DMS 273 (cell line): ENCODE data around the gene TAF6L.
"Not testable (repeated sequence)": the region's sequence is repeated elsewhere in the genome, so short reads cannot be mapped to it uniquely, and the experiment has no call there.

Source experiments
- DNase-seq: peaks from one replicate; lab custom pipeline; 2025; ENCODE audit not compliant: unreplicated experiment; lab: John Stamatoyannopoulos, UW

TAF6L gene

DNA sequence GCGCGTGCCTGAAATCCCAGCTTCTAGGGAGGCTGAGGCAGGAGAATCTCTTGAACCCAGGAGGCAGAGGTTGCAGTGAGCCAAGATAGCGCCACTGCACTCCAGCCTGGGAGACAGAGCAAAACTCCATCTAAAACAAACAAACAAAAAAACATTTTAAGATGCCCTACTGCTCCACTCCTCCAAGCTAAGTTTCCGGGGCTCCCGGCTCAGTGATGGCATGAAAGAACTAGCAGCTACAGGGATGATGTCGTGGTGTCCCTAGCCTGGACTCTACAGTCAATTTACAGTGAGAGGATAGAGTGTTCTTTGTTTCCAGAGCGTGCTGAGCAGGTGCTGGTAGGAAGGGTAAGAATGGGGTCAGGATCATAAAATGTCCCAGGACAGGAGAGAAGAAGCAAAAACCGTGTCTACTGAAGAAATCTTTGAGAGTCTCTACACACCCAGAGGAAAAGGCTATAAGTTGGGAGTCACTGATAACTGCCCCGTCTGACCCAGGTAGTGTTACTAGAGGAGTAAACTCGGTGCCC is 16.0 kb upstream of the TAF6L start:
- no peak for DNase-seq

DNA sequence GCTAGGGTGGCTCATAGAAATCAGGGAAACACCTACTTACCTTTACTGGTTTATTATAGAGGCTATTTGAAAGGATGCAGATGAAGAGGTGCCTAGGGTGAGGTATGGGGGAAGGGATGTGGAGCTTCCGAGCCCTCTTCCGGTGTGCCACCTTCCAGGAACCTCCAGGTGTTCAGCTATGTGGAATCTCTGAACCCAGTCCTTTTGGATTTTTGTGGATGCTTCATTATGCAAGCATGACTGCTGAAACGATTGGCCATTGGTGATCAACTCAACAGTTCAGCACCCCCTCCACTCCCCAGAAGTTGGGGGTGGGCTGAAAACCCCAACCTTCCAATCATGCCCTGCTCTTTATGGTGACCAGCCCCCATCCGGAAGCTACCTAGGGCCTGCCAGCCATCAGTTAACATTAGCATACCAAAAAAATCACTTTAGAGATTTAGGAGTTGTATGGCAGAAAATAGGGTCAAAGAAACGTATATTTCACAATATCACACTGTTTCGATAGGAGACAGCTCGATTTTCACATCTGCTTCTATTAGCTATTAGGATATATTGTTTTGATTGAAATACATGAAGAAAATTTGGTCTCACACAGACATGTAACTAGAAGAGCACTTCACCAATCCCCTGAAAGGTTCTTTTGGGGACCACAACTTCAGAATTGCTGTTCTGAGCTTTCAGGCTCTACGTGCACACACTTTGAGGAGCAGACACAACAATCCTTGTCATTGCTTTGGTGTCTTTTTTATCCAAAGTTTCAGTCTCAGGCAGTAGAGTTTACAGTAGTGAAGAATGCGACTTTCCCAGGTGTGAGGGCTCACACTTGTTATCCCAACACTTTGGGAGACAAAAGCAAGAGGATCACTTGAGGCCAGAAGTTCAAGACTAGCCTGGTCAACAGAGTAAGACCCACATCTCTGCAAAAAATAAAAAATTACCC is 13.1 kb upstream of the TAF6L start:
- DNase-seq: no peak

DNA sequence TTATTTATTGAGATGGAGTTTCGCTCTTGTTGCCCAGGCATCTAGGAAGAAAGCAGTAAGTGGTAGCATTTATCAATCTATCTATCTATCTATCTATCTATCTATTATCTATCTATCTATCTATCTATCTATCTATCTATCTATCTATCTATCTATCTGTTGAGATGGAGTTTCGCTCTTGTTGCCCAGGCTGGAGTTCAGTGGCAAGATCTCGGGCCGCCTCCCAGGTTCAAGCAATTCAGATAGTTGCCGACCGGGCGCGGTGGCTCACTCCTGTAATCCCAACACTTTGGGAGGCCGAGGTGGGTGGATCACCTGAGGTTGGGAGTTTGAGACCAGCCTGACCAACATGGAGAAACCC is 10.3 kb upstream of the TAF6L start:
- DNase-seq: not testable (repeated sequence)

DNA sequence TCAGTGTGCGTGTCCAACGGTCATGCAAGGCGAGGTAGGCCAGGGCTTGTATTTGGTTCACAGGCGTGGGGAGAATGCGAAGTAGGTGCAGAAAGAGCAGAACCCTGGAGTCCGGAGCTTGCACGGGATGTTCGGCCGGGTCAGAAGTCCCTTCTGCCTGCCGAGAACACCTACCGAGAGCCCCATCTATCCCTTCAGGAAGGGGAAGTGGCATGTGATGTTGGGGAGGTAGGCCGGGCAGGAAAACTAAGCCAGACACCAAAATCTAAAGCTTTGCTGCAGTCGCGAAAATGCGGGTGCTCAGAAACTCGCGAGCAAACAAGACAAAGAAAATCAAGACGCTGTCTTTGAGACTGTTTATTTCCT is 435 bp upstream of the TAF6L start:
- DNase-seq: no peak

DNA sequence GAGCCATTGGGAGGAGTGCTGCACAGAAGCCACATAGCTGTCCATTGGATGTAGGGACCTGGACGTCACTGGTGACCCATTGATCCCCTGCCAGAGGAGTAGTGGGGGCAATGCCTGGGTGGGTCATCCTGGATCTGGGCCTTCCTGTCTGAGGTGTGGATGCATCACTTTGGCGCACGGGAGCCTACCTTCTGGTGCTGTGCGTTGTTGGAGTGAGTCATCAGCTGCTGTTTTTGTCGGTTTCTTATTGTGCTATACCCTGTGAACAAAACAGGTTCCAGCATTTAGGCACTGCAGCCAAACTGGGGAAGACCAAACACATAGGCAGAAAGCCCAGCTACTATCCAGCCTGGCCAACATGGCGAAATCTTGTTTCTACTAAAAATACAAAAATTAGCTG is 3.2 kb downstream of the TAF6L start:
- no peak for DNase-seq

DNA sequence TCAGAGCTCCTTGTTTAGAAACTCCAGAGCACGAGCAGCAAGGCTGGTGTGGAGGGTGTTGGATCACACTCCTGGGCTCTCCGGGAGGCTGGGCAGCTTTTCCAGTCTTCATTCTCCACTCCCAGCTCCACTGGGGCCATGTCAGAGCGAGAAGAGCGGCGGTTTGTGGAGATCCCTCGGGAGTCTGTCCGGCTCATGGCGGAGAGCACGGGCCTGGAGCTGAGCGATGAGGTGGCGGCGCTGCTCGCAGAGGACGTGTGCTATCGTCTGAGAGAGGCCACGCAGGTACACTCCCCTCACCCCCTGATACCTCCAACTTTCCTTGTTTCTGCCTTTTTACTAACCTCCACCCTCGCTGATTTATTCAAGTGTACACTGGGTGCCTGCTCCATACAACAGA is 4.5 kb downstream of the TAF6L start:
- no peak for DNase-seq

DNA sequence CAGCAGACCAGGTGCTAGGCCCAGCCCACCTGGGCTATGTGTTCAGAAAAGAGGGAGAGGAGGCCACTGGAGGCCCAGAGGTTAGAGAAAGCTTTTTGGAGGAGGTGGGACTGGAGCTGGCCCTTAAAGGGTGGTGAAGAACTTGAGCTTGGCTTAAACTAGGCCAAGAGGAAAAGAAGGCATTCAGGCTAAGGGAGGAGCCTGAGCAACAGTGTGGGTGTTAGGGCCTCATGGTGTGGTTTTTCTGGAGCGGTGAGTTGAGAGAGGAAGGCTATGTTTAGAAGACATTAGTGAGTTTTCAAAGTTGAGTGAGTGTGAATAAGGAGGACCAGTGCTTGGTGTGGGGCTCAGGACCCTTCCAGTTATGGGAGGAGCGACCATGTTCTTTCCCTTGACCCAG is 6.2 kb downstream of the TAF6L start:
- DNase-seq: no peak

DNA sequence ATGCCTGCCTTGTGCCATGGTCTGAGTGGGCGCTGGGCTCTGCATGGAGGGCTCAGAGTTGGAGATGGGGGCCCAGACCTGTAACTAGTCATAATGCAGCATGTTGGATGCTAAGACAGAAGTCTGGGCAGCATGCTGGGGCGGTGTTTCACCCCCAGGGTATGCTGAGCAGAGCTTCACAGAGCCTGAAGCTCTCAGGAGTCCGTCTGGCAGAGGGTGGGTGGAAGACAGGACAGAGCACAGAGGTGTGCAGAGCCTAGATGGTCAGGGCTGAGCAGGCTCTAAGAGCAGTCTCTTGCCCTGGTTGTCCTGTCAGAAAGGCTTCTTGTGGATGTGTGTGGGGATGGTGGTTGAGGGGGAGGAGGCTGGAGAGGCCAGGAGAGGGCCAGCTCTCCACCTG is 7.2 kb downstream of the TAF6L start:
- DNase-seq: no peak

DNA sequence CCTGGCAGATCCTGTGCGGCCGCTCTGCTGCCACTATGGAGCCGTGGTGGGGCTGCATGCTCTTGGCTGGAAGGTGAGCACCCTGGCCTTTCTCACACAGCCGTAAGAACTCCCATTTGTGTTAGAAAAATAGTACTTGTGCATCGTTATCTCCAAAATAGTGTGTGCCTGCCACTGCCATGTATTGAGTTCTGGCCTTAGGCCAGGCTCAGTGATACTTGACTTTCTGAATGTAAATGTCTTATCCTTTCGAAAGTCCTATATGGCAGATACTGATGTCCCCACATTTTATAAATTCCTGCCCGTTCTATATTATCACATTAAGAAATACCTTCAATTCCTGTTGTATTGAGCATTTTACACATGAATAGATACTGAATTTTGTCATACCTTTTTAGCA is 11.6 kb downstream of the TAF6L start:
- no peak for DNase-seq

DNA sequence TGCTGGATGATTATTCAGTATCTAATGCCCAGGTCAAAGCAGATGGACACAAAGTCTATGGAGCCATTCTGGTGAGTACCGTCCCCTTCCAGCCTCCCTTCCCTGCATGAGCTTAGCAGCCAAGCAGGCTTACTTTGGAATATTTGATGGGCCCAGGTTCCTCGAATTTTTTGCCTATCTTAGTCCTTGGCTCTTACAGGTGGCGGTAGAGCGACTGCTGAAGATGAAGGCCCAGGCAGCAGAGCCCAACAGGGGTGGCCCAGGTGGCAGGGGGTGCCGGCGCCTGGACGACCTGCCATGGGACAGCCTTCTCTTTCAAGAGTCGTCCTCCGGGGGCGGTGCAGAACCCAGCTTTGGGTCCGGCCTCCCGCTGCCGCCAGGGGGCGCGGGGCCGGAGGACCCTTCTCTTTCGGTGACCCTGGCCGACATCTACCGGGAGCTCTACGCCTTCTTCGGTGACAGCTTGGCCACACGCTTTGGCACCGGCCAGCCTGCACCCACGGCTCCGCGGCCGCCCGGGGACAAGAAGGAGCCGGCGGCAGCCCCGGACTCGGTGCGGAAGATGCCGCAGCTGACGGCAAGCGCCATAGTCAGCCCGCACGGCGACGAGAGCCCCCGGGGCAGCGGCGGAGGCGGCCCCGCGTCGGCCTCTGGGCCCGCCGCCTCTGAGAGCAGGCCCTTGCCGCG is 15.3 kb downstream of the TAF6L start:
- DNase-seq: peak; percentile 90

DNA sequence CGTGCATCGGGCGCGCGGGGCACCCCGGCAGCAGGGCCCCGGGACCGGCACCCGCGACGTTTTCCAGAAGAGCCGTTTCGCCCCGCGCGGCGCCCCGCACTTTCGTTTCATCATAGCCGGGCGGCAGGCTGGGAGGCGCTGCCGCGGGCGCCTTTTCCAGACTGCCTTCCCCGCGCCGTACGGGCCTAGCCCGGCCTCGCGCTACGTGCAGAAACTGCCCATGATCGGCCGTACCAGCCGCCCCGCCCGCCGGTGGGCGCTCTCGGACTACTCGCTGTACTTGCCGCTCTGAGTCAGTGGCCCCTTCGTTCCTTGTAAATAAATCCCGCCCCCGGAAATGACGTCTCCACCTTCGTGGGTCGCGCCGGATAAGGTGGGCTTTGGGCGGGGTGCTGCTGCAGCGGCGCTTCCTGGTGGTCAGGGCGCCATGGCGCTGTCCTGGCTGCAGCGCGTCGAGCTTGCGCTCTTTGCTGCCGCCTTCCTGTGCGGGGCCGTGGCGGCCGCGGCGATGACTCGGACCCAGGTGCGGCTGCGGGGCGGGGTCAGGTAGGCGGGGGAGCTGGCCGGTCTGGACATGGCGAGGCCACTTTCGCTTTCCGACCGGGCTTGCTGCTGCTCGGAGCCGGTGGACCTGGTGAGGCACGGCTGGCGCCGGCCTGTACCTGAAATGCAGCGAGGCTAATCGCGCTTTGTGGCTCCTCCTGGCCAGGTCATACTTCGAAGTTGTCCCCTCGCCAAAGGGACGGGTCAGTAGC is 16.0 kb downstream of the TAF6L start, which contains the start of gene TMEM179B:
TSS of gene TMEM179B (plus strand) at position 398 of the 755 bp plus-strand sequence. CDS start at position 428, 30 bp downstream.
- DNase-seq: peak; percentile 98

DNA sequence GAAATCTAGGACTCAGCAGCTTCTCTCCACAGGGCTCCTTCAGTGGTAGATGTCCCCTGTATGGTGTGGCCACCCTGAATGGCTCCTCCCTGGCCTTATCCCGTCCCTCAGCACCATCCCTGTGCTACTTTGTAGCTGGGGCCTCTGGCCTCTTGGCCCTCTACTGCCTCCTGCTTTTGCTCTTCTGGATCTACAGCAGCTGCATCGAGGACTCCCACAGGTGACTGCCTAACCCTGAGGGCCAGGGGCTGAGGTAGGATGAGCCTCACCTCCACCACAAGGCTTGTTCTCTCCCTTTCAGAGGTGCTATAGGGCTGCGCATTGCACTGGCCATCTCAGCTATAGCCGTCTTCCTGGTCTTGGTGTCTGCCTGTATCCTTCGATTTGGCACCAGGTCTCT is 17.8 kb downstream of the TAF6L start:
- DNase-seq: no peak

DNA sequence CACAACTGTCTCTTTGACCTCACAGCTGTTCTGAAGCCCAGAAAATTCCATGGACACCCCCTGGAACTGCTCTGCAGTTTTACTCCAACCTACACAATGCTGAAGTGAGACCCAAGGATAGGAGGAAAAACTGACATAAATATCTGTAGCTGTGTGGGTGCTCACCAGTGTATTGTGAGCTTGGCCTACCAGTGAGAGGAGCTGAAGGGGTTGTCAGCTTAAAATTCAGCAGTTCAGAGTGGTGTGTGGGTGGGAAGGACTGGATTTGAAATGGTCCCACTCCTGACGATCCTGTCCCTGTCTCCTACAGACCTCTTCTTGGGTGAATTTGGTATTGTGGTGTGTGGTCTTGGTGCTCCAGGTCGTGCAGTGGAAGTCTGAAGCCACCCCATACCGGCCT is 18.4 kb downstream of the TAF6L start:
- DNase-seq: no peak

DNA sequence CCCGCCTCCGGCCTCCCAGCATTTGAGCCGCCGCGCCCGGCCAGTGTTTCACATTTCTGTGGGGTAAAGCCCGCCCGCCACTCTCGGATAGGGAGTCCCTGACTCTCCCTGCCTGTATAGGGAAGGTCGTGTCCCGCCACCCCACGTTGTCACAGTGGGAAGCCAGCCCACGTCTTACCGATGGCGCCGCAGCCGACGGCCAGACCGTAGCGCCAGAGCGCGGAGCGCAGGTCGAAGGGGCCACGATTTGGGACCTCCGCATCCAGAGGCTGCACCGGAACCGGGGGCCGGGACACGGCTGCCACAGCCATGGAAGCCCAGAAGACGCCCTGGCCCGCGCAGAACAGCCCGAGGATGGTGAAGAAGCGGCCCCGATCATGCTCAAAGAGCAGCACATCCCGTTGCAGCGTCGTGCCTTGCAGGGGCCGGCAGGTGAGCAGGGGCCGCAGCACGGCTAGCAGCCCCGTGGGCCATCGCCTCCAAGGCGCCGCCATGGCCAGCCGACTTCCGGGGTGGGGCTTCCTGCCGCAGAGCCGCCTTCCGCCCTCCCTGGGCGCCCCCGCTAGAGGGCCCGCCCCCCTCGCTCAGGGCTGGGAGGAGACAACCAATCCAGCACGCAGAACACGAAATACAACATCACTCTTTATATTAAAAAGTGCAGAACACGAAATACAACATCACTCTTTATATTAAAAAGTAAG is 20.5 kb downstream of the TAF6L start, which contains the start of gene TMEM223:
TSS of gene TMEM223 (minus strand) at position 506 of the 701 bp plus-strand sequence. CDS start at position 494, 12 bp downstream.
- peak; percentile 89 for DNase-seq

DNA sequence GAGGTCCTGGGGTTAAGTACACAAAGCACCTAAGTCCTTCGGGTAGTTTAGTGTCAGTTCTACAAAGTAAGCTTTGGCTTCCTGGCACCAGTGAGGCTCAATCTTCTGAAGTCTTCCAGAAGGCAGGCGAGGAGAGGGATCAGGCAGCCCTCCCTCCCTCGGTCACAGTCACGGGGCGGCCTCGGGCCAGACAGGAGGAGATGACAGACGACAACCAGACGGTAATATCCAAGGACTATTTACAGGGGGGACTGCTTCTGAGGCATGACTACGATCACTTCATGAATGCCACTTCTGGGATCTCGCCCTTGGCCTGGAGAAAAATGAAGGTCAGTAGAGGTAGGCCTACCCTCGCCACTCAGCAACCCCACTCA is 21.0 kb downstream of the TAF6L start:
- peak; percentile 51 for DNase-seq

DNA sequence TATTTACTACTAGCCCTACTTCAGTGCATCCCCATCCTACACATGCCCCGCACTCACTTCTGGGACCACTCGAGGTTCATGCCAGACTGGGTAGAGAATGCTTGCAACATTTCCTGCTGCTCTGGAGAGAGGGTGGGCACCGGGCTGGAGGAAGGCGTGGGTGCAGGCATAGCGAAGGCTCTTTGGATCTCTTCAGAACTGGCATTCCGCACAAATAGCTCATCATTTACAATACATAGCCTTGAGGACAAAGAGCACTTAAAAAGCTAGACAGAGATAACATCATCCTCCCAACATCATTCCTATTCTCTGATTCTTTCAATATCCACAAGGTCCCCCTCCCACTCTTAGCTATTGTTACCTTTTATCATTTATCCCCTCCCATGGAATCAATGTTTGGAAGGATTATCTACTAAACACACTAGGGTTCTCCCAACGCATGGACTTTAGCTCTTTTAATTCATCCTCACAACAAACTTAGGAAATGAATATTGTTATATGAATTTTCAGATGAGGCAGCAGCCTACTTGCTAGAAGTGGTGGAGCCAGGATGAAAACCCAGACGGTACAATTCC is 23.1 kb downstream of the TAF6L start:
- no peak for DNase-seq

DNA sequence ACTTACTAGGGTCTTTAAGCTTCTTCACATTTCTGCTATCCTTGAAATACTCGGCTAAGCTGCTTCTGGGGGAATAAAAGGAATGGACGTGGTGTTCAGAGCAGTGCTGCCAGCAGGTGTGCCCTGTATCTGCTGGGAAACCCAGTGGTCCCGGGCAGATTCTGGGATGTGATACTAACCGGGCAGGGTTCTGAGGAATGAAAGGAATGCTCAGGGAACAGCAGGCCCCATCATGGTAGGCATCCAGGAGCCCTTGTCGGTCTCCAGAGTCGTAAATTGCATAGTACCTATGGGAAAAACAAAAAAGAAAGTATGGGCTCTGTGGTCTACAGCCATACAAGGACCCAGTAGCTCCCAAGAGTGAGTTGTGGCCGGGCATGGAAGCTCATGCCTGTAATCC is 25.1 kb downstream of the TAF6L start:
- no peak for DNase-seq

DNA sequence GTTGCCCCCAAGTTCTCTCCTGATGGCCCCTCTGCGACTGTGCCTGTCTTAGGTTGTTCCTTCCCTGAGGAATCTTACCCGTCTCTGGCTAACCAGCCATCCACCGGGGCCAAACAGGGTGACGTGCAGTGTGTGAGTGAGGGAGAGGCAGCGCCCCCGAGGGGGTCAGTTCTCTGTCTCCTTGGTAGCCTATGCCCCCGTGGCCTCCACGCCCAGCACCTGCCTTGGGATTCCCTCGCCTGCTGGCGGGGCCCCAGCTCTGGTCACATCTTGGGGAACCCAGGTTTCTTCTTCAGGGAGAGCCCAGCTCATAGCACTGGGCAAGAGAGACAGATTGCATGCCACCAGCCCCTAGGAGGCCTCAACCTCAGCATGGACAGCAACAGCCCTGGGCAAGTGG is 28.3 kb downstream of the TAF6L start:
- DNase-seq: no peak

DNA sequence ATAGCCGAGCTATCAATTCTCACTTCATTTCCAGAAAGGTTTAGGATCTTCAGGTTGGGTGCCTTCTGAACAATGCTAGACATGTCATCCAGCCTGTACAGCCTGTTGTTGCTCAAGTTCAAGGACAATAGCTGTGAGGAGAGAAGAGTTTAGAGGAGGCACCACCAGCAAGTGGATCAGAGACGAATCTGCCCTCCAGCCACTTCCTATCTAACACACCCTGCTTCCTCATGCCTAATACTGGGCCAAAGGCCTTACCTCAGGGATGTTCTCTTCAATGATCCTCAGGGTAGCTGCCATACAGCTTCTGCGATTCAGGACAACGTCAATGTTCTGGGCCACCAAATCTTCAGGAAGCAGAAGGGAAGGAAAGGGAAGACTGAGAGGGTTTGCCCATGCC is 29.9 kb downstream of the TAF6L start:
- DNase-seq: no peak

DNA sequence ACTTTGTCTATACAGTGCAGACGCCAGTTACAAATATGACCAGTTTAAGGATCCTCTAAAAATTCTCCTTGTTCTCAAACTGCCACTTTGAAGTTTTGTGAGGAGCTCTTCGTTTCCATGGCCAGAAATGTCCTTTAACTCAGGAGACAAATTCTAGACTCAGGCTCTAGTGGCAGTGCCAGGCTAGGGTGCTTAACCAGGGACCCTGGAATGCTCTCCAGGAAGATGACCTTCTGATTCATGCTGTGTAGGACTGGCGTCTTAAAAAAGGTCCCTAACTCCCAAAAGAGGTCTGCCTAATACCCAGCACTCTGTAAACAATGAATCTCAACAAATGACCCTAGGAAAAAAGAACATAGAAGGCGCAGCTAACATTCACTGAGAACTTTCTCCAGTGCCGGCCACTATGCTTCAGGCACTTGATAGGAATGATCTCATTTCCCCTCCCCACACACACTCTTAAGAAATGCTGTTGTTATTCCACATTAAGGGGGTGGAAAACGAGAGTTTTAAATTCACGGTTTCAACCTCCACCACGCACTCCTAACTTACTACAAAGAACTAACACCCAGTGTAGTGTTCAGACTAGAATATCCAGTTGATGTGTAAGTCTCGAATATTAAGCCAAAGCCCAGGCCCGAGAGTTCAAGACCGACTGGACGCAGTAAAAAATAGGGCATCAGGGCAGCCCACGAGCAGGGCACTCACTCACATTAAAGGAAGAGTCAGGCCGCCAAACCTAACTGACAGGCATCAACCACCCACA is 33.3 kb downstream of the TAF6L start:
- DNase-seq: no peak
